ENCODE results near the gene TSR3. TPM values are rescaled to one million over a fixed set of nuclear protein-coding genes. Genes with fewer than 3 reads are reported as not detected.

The TSR3 gene
- total RNA-seq, 2 donors from 2014 or later: 70.5 to 98.8 TPM

GRCh38 chr16:1309888-1310831, 41.5 kb downstream of the TSR3 start:
- H3K27ac ChIP-seq: peak overlapping the region; percentile 1 to 99 (median 64)
- H3K27me3 ChIP-seq: no peaks in the 10 kb centered on the region
- intact Hi-C loops (cut with DNase I): no loop called here
- TF ChIP-seq CTCF (IDR thresholded peaks at IDR 0.05): no peak
- no peak for TF ChIP-seq POLR2A (IDR thresholded peaks at IDR 0.05)
- H3K4me1 ChIP-seq: peaks cover 28% of the 10 kb centered on the region
- WGBS, 2 donors: 0 to 1% methylated on average over 19 to 64 of the region's 77 CpGs
- peak; percentile 2 for ATAC-seq
- H3K36me3 ChIP-seq (replicated peaks in 1 of 2; ENCODE audit: insufficient read depth in 1 of 2, low read depth in 2 of 2): peaks cover 0 to 10% of the 10 kb centered on the region in 2 donors
- DNase-seq: peak in 3 of 4 donors; percentile 45 to 59 (median 53)
- peak overlapping the region; percentile 40 to 94 for H3K4me3 ChIP-seq
- H3K9me3 ChIP-seq: no peaks in the 10 kb centered on the region

GRCh38 chr16:1308977-1309885, 42.4 kb downstream of the TSR3 start, which contains the start of gene UBE2I:
TSS of gene UBE2I (plus strand) at chr16:1309636. CDS start at chr16:1314031, 4,395 bp downstream.
- WGBS, 2 donors: 1% methylated on average over 72 of the region's 117 CpGs; no CpG with 5 or more reads in 1 of the 2 donors
- Histone ChIP-seq H3K9me3 (no peaks in the 10 kb centered on the region), H3K27ac (peak within 1 kb of the TSS; percentile 86 to 99 (median 99)), H3K27me3 (no peaks in the 10 kb centered on the region), H3K4me3 (peak within 1 kb of the TSS; percentile 40 to 94), H3K4me1 (peaks cover 28% of the 10 kb centered on the region), H3K36me3 (replicated peaks in 1 of 2; ENCODE audit: insufficient read depth in 1 of 2, low read depth in 2 of 2) (peaks cover 0 to 2% of the 10 kb centered on the region in 2 donors)
- no peak for TF ChIP-seq CTCF (IDR thresholded peaks at IDR 0.05)
- peak in 2 of 3 donors; percentile 31 to 36 for TF ChIP-seq POLR2A (IDR thresholded peaks at IDR 0.05)
- ATAC-seq (peak; percentile 85), DNase-seq (peak; percentile 95 to 97 (median 96))
- intact Hi-C loops (cut with DNase I): no loop called here

- Histone ChIP-seq H3K4me3 (no peak overlapping the region), H3K4me1 (peaks cover 30% of the 10 kb centered on the region), H3K27ac (peak overlapping the region; percentile 86 to 99 (median 99)), H3K9me3 (no peaks in the 10 kb centered on the region), H3K27me3 (no peaks in the 10 kb centered on the region), H3K36me3 (replicated peaks in 1 of 2; ENCODE audit: insufficient read depth in 1 of 2, low read depth in 2 of 2) (no peaks in the 10 kb centered on the region)
- ATAC-seq (peak; percentile 25), DNase-seq (no peak)
- TF ChIP-seq CTCF (IDR thresholded peaks at IDR 0.05) (no peak), POLR2A (IDR thresholded peaks at IDR 0.05) (no peak)
- intact Hi-C loops (cut with DNase I): no loop called here
- 1 to 7% methylated on average over 19 to 34 of the region's 43 CpGs for WGBS, 2 donors
Observed at GRCh38 chr16:1308036-1308976, 43.4 kb downstream of the TSR3 start.

GRCh38 chr16:1306334-1306733, 45.3 kb downstream of the TSR3 start:
- no peak for ATAC-seq
- Histone ChIP-seq H3K27me3 (no peaks in the 10 kb centered on the region), H3K9me3 (no peaks in the 10 kb centered on the region), H3K4me3 (no peak overlapping the region), H3K4me1 (peaks cover 19% of the 10 kb centered on the region), H3K36me3 (replicated peaks in 1 of 2; ENCODE audit: insufficient read depth in 1 of 2, low read depth in 2 of 2) (no peaks in the 10 kb centered on the region), H3K27ac (no peak overlapping the region)
- no peak for TF ChIP-seq CTCF (IDR thresholded peaks at IDR 0.05)
- intact Hi-C loops (cut with DNase I): no loop called here
- no peak for DNase-seq
- WGBS, 2 donors: 68 to 72% methylated on average over 4 of the region's 4 CpGs

Measured in body of pancreas (tissue), 4 donors.